CD4-positive, alpha-beta T cell treated with Interferon alpha-2 for 1 hour (primary cell): Measurements from ENCODE around the gene ANKRD36.
"Not testable (repeated sequence)": the region's sequence is repeated elsewhere in the genome, so short reads cannot be mapped to it uniquely, and the experiment has no call there.

ENCODE experiments used
- DNase-seq, 2 donors: peaks; one replicate each; pipeline ENCODE4 v3.0.0-alpha.2; 2020 to 2022

Gene ANKRD36

DNA sequence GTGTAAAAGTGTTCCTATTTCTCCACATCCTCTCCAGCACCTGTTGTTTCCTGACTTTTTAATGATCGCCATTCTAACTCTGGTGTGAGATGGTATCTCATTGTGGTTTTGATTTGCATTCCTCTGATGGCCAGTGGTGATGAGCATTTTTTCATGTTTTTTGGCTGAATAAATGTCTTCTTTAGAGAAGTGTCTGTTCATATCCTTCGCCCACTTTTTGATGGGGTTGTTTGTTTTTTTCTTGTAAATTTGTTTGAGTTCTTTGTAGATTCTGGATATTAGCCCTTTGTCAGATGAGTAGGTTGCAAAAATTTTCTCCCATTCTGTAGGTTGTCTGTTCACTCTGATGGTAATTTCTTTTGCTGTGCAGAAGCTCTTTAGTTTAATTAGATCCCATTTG lies 16.1 kb downstream of the ANKRD36 start:
- DNase-seq: not testable (repeated sequence)

DNA sequence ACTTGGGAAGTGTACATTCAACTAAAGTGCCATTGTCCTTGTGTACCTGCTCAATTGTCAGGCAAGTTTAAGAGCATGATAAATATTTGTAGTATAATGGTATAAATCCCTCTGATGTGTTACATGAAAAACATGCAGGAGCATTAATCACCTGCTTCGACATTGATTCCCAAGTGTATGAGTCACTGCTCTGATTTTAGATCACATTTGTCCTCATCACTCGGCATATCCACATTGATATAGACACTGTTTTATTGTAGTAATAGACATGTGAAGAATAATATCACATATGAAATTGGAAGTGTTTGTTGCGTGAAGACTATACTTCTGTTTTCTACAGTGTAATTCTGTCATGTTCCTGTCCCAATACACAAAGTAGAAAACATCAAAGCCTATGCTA lies 31.1 kb downstream of the ANKRD36 start:
- not testable (repeated sequence) for DNase-seq

DNA sequence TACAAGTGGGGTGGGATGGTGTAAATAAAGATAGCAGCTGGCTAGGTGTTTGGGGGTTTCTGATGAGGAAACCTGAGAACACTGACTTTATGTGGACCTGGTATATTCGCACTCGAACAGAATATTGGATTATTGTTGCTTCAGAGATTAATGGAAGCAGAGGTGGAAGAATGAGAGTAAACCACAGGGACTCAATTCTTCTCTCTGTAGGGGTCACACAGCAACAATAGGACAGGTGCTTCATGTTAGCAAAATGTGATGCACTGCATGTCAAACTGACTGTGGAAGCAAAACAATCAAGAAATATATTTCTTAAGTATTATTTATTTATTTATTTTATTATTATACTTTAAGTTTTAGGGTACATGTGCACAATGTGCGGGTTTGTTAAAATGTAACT lies 53.6 kb downstream of the ANKRD36 start:
- DNase-seq: not testable (repeated sequence)

DNA sequence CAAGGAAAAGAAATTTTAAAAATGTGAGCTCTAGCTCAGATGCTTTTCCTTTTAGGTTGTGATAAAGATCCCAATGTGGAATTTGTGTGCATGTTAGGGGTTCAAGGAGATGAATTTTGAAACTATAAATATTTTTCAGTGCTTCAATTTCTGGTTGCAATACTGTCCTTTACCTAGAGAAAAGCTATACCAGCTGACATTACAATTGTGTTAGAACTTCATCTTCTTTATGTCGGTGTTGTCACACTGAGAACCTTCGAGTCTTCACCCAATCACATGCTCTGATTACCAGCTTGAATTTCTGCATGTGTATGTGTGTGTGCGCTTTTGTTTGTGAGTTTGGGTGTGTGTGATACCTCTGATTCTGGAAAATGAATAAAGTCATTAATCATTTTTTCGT lies 55.0 kb downstream of the ANKRD36 start:
- not testable (repeated sequence) for DNase-seq

DNA sequence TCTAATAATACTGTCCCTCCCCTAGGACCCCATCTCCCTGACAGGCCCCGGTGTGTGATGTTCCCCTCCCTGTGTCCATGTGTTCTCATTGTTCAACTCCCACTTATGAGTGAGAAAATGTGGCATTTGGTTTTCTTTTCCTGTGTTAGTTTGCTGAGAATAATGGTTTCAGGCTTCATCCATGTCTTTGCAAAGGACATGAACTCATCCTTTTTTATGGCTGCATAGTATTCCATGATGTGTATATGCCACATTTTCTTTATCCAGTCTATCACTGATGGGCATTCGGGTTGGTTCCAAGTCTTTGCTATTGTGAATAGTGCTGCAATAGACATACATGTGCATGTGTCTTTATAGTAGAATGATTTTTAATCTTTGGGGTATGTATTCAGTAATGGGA lies 55.6 kb downstream of the ANKRD36 start:
- not testable (repeated sequence) for DNase-seq

DNA sequence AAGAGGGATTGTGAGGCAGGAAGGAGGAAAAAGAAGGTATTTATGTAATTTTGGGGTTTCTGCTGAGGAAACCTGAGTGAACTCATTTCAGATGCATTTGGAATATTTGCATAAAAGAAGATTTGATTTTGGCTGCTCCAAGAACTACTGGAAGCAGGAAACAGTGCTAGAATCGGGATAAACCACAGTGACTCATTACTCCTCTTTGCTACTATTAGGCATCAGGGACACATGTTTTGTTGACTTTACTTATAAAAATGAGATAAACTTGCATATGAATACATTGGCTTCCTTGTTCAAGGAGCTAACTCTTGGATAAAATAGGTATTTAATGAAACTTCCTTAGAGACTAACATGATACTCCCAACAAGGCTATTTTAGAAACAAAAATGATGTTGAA lies 67.4 kb downstream of the ANKRD36 start:
- not testable (repeated sequence) for DNase-seq

DNA sequence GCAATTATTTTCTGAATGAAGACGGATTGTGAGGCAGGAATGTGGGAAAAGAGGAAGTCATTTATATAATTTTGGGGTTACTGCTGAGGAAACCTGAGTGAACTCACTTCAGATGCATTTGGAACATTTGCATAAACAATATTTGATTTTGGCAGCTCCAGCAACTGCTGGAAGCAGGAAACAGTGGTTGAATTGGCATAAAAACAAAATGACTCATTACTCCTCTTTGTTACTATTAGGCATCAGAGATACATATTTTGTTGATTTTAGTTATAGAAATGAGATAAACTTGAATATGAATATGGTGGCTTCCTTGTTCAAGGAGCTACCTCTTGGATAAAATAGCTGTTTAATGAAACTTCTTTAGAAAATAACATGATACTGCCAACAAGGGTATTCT lies 82.4 kb downstream of the ANKRD36 start:
- not testable (repeated sequence) for DNase-seq

DNA sequence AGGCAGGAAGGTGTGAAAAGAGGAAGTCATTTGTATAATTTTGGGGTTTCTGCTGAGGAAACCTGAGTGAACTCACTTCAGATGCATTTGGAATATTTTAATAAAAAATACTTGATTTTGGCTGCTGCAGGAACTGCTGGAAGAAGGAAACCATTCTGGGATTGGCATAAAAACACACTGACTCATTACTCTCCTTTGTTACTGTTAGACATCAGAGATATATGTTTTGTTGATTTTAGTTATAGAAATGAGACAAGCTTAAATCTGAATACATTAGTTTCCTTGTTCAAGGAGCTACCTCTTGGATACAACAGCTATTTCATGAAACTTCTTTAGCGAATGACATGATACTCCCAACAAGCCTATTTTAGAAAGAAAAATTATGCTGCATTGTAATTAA lies 84.3 kb downstream of the ANKRD36 start:
- DNase-seq: not testable (repeated sequence)

DNA sequence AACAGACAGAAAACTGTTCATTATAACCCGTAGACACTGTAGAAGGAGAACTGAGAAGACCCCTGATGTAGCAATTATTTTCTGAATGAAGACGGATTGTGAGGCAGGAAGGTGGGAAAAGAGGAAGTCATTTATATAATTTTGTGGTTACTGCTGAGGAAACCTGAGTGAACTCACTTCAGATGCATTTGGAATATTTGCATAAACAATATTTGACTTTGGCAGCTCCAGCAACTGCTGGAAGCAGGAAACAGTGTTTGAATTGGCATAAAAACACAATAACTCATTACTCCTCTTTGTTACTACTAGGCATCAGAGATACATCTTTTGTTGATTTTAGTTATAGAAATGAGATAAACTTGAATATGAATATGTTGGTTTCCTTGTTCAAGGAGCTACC lies 87.9 kb downstream of the ANKRD36 start:
- not testable (repeated sequence) for DNase-seq

DNA sequence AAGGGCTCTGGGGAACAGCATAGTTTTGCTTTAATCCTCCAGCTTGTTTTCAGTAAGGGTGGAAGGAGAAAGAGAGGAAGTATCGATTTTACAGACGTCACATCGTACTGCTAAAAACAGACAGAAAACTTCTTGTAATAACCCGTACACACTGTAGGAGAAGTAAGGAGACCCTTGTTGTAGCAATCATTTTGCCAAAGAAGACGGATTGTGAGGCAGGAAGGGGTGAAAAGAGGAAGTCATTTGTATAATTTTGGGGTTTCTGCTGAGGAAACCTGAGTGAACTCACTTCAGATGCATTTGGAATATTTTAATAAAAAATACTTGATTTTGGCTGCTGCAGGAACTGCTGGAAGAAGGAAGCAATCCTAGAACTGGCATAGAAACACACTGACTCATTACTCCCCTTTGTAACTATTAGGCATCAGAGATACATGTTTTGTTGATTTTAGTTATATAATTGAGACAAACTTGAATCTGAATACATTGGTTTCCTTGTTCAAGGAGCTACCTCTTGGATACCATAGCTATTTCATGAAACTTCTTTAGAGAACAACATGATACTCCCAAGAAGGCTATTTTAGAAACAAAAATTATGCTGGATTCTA lies 89.8 kb downstream of the ANKRD36 start:
- DNase-seq: not testable (repeated sequence)

DNA sequence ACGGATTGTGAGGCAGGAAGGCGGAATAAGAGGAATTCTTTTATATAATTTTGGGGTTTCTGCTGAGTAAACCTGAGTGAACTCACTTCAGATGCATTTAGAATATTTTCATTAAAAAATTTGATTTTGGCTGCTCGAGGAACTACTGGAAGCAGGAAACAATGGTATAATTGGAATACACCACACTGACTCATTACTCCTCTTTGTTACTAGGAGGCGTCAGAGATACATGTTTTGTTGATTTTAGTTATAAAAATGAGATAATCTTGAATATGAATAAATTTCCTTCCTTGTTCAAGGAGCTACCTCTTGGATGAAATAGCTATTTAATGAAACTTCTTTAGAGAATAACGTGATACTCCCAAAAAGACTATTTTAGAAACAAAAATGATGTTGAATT lies 97.4 kb downstream of the ANKRD36 start:
- DNase-seq: no peak

DNA sequence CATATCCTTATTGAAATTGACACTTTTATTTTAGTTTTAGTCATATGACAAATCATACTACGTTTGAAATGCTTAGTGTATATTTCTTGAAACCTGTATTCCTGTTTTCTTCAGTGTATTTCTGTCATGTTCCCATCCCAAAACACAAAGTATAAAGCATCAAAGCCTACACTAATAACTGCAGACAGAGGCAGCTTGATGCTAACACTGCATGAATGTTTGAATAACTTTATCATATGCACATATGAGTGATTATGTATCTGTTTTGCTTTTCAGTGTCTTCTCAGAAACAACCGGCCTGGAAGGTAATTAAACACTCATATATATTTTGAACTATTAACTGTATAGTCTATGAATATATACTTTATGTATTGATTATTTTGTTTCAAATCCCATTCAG lies 102.1 kb downstream of the ANKRD36 start:
- not testable (repeated sequence) for DNase-seq

DNA sequence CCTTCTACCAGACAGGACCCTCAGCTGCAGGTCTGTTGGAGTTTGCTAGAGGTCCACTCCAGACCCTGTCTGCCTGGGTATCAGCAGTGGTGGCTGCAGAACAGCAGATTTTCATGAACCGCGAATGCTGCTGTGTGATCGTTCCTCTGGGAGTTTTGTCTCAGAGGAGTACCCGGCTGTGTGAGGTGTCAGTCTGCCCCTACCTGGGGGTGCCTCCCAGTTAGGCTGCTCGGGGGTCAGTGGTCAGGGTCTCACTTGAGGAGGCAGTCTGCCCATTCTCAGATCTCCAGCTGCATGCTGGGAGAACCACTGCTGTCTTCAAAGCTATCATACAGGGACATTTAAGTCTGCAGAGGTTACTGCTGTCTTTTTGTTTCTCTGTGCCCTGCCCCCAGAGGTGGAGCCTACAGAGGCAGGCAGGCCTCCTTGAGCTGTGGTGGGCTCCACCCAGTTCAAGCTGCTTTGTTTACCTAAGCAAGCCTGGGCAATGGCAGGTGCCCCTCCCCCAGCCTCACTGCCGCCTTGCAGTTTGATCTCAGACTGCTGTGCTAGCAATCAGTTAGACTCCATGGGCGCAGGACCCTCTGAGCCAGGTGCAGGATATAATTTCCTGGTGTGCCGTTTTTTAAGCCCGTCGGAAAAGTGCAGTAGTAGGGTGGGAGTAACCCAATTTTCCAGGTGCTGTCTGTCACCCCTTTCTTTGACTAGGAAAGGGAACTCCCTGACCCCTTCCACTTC lies 118.1 kb downstream of the ANKRD36 start:
- DNase-seq: not testable (repeated sequence)

DNA sequence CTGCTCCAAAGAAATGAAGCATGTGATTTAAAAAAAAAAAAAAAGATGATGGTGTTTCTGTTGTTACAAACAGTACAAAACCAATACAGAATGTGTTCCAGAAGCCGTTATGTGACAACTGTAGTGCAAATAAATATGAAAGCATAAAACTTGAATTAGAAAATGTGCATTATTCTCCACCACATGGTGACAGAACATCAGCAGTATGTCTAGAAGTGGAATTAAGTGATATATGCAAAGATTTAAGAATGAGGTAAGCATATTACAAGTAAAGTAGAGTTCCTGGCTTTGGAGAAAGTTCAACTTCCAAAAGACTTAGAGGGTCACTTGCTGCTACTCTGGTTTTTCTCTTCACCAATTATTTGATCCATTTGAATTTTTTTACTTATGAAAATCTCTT lies 120.0 kb downstream of the ANKRD36 start:
- DNase-seq: not testable (repeated sequence)

DNA sequence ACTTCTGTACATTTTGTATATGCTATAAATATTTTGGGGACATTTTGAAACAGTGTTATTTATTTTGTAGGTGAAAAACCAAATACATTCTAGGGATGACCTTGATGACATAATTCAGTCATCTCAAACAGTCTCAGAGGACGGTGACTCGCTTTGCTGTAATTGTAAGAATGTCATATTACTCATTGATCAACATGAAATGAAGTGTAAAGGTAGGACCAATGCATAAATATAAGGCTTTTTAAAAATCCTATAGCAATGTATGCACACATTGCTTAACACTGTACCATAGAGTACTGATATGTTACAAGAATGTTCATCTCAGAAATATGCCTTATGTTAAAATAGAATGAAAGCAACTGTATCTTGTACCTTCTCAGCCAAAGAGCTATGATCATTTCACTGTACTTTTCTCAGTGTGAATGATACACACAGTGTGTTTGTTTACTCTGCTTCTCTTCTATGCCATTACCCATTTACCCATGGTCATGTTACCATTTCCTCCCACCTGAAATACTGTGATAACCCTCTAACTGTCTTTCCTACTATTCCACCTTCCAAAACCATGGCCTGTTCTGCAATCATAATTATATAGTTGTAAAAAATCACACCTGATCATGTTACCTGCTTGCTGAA lies 120.8 kb downstream of the ANKRD36 start:
- DNase-seq: not testable (repeated sequence)

DNA sequence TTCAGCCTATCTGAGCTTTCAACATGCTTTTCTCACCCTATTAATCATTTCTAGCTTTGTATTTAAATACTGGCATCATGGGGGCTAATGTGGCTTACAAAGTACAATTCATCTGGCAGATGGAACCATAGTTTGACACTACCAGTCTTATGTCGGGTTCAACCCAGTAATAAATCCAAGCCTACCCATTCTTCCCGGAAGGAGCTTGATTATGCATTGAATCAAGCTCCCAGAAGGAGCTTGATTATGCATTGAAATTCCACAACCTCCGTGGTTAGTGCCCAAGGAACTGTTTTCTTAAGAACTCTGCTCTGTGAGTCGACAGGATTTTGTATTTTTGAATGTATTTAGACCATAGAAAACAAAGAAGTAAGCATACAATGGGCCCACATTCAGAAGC lies 148.2 kb downstream of the ANKRD36 start:
- not testable (repeated sequence) for DNase-seq

DNA sequence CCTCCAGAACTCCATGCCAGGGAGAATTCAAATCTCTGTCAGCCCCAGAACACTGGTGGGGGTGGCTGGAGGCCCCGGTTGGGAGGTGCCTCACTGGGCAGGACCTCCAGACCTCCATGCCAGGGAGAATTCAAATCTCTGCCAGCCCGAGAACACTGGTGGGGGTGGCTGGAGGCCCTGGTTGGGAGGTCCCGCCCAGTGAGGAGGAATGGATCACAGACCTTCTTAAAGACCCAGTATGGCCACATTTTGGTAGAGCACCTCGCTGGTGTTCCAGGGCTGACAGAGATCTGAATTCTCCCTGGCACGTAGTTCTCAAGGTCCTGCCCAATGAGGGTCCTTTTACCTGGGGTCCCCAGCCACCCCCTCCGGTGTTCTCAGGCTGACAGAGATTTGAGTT lies 153.5 kb downstream of the ANKRD36 start:
- not testable (repeated sequence) for DNase-seq

DNA sequence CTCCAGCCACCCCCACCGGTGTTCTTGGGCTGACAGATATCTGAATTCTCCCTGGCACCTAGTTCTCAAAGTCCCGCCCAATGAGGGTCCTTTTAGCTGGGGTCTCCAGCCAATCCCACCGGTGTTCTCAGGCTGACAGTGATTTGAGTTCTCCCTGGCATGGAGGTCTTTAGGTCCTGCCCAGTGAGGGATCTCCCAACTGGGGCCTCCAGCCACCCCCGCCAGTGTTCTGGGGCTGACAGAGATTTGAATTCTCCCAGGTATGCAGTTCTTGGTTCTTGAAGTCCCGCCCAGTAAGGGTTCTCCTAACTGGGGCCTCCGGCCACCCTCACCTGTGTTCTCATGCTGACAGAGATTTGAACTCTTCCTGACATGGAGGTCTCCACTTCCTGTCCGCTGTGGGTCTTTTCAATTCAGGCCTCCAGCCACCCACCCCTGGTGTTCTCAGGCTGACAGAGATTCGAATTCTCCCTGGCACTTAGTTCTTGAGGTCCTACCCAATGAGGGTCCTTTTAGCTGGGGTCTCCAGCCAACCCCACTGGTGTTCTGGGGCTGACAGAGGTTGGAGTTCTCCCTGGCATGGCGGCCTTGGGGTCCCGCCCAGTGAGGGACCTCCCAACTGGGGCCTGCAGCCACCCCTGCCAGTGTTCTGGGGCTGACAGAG lies 154.6 kb downstream of the ANKRD36 start:
- peak in 1 of 2 donors; percentile 1 for DNase-seq

DNA sequence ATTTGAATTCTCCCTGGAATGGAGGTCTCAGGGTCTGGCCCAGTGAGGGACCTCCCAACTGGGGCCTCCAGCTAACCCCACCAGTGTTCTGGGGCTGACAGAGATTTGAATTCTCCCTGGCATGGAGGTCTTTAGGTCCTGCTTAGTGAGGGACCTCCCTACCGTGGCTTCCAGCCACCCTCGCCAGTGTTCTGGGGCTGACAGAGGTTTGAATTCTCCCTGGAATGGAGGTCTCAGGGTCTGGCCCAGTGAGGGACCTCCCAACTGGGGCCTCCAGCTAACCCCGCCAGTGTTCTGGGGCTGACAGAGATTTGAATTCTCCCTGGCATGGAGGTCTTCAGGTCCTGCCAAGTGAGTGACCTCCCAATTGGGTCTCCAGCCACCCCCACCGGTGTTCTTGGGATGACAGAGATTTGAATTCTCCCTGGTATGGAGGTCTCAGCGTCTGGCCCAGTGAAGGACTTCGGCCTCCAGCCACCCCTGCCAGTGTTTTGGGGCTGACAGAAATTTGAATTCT lies 155.2 kb downstream of the ANKRD36 start:
- DNase-seq: peak in 1 of 2 donors; percentile 1

DNA sequence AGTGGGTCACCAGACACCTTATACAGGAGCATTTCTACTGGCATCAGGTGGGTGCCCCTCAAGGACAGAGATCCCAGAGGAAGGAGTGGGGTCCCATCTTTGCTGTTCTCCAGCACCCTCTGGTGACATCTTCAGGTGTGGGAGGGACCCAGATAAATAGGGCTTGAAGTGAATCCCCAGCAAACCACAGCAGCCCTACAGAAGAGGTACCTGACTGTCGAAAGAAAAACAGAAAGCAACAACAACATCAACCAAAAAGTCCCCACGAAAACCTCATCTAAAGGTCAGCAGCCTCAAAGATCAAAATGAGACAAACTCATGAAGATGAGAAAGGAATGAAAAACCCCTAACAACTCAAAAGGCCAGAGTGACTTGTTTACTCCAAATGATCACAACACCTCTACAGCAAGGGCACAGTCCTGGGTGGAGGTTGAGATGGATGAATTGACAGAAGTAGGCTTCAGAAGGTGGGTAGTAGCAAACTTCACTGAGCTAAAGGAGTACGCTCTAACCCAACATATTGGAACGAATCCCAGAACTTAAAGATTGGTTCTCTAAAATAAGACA lies 163.4 kb downstream of the ANKRD36 start:
- DNase-seq: not testable (repeated sequence)

DNA sequence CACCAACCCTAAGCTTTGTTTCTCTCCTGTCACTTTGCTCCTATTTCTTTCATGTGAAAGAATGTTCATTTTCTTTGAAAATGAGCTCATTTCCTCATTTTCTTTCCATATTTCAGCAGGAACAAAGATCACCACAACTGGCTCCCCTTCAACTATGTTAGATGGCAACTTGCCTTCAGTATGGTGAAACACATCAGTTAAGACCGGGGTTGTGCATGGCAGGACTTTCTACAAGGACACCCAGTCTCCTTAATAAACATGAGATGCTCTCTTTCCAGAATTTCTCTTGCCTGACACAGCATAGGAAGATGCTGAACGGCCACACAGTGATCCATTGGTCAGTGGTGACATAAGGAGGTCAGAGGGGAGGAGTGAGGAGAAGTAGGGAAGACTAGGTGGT lies 172.2 kb downstream of the ANKRD36 start:
- DNase-seq: not testable (repeated sequence)

DNA sequence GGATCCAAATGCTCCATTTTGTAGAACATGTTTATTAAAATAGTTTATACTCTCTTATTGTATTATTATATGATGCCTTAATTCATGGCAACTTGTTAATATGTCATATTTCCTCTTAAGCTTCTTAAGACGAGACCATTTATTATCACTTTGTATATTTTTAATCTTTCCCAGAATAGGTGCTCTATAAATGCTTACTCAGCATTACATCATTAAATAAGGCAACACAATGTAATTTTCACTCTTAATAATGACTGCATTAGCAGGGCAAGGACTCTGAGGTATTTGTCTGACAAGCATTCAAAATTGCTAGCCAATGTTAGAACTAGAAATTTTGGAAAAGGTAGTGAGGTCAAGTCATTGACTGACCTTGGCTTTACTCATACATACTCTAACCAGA lies 180.7 kb downstream of the ANKRD36 start:
- not testable (repeated sequence) for DNase-seq
